T-helper 1 cell (primary cell): ENCODE results near the gene EME2.
"Not testable (repeated sequence)": the region's sequence is repeated elsewhere in the genome, so short reads cannot be mapped to it uniquely, and the experiment has no call there.

Experiments used
- DNase-seq, 5 donors: peaks; one replicate each; pipeline ENCODE4 v3.0.0-alpha.2; 2012 to 2020

EME2 gene

GRCh38 chr16:1791256-1791942, 18.8 kb downstream of the EME2 start:
- DNase-seq: peak in 1 of 5 donors; percentile 9

- DNase-seq: peak in 2 of 5 donors; percentile 1 to 11
Measured at GRCh38 chr16:1791943-1792812, 19.6 kb downstream of the EME2 start.

- DNase-seq: peak in 1 of 5 donors; percentile 9
Measured at GRCh38 chr16:1792836-1793577, 20.4 kb downstream of the EME2 start.

- no peak for DNase-seq
Measured at GRCh38 chr16:1793578-1794220, 21.1 kb downstream of the EME2 start, which contains the start of gene IGFALS. Gene IGFALS, minus strand, starts transcription at chr16:1793705. Its CDS starts 53 bp downstream, at chr16:1793652.

- DNase-seq: peak in 1 of 5 donors; percentile 12
Measured at GRCh38 chr16:1794221-1794871, 21.7 kb downstream of the EME2 start.

GRCh38 chr16:1794908-1795666, 22.5 kb downstream of the EME2 start:
- no peak for DNase-seq

- not testable (repeated sequence) for DNase-seq
Measured at GRCh38 chr16:1799263-1799662, 26.7 kb downstream of the EME2 start.

GRCh38 chr16:1800701-1801100, 28.1 kb downstream of the EME2 start:
- DNase-seq: no peak

- DNase-seq: no peak
Measured at GRCh38 chr16:1807626-1808025, 35.0 kb downstream of the EME2 start.

GRCh38 chr16:1808691-1809090, 36.1 kb downstream of the EME2 start:
- no peak for DNase-seq

- DNase-seq: no peak
Measured at GRCh38 chr16:1809281-1809801, 36.7 kb downstream of the EME2 start.

GRCh38 chr16:1810106-1810505, 37.5 kb downstream of the EME2 start:
- DNase-seq: no peak

GRCh38 chr16:1810536-1810935, 37.9 kb downstream of the EME2 start:
- no peak for DNase-seq

- DNase-seq: peak in 2 of 5 donors; percentile 29 to 43
Measured at GRCh38 chr16:1812732-1813163, 40.1 kb downstream of the EME2 start.

- DNase-seq: no peak
Measured at GRCh38 chr16:1815461-1815860, 42.9 kb downstream of the EME2 start.

- DNase-seq: no peak
Measured at GRCh38 chr16:1816396-1817275, 44.0 kb downstream of the EME2 start.

GRCh38 chr16:1817276-1817589, 44.6 kb downstream of the EME2 start:
- DNase-seq: no peak

GRCh38 chr16:1817716-1818115, 45.1 kb downstream of the EME2 start:
- no peak for DNase-seq

GRCh38 chr16:1818204-1818872, 45.7 kb downstream of the EME2 start:
- no peak for DNase-seq
